ENCODE data around the gene UCK1.

Gene UCK1

GRCh38 chr9:131491001-131491710 lies 39.9 kb downstream of the UCK1 start:
- Histone ChIP-seq H3K9me3 (ENCODE audit: insufficient read depth, low read length) (no peaks in the 10 kb centered on the region), H3F3A (ENCODE audit: insufficient read depth) (no peaks in the 10 kb centered on the region), H3K36me3 (ENCODE audit: low read length) (peaks cover 8% of the 10 kb centered on the region; the same call in 1 of the 2 replicates), H3K9me2 (replicated peaks; ENCODE audit: insufficient read depth, low read length) (no peaks in the 10 kb centered on the region), H3K9ac (ENCODE audit: low read length) (no peak overlapping the region), H2AFZ (ENCODE audit: low read depth, low read length, severe bottlenecking) (no peak overlapping the region), H3K27me3 (ENCODE audit: low read length) (no peaks in the 10 kb centered on the region), H4K20me1 (ENCODE audit: low read depth, low read length) (no peaks in the 10 kb centered on the region), H3K27ac (ENCODE audit: low read depth, low read length) (no peak overlapping the region), H3K4me3 (ENCODE audit: insufficient read depth, low read length, poor library complexity, severe bottlenecking) (no peak overlapping the region), H3K4me2 (ENCODE audit: low read depth, low read length, poor library complexity, severe bottlenecking) (no peak overlapping the region), H3K79me2 (ENCODE audit: insufficient read depth, low read length) (no peaks in the 10 kb centered on the region)
- TF ChIP-seq CTCF (IDR thresholded peaks at IDR 0.05; ENCODE audit: insufficient read depth, low read length, poor library complexity, severe bottlenecking) (no peak), EZH2phosphoT487 (conservative IDR thresholded peaks at IDR 0.05; ENCODE audit: low read length) (no peak)

- no peak overlapping the region for H3K4me3 ChIP-seq (ENCODE audit: insufficient read depth, low read length, poor library complexity, severe bottlenecking)
- H3K9ac ChIP-seq (ENCODE audit: low read length), result no peak overlapping the region
- no peaks in the 10 kb centered on the region for H4K20me1 ChIP-seq (ENCODE audit: low read depth, low read length)
- H3F3A ChIP-seq (ENCODE audit: insufficient read depth), result no peaks in the 10 kb centered on the region
- peaks cover 8% of the 10 kb centered on the region; the same call in 1 of the 2 replicates for H3K36me3 ChIP-seq (ENCODE audit: low read length)
- no peaks in the 10 kb centered on the region for H3K9me2 ChIP-seq (replicated peaks; ENCODE audit: insufficient read depth, low read length)
- H3K9me3 ChIP-seq (ENCODE audit: insufficient read depth, low read length), result no peaks in the 10 kb centered on the region
- no peak overlapping the region for H3K27ac ChIP-seq (ENCODE audit: low read depth, low read length)
- TF ChIP-seq EZH2phosphoT487 (conservative IDR thresholded peaks at IDR 0.05; ENCODE audit: low read length) (no peak), CTCF (IDR thresholded peaks at IDR 0.05; ENCODE audit: insufficient read depth, low read length, poor library complexity, severe bottlenecking) (no peak)
- no peak overlapping the region for H2AFZ ChIP-seq (ENCODE audit: low read depth, low read length, severe bottlenecking)
- no peak overlapping the region for H3K4me2 ChIP-seq (ENCODE audit: low read depth, low read length, poor library complexity, severe bottlenecking)
- H3K27me3 ChIP-seq (ENCODE audit: low read length), result no peaks in the 10 kb centered on the region
- no peaks in the 10 kb centered on the region for H3K79me2 ChIP-seq (ENCODE audit: insufficient read depth, low read length)
Observed at GRCh38 chr9:131490514-131490913, 40.5 kb downstream of the UCK1 start.

- H3F3A ChIP-seq (ENCODE audit: insufficient read depth), result no peaks in the 10 kb centered on the region
- H3K36me3 ChIP-seq (ENCODE audit: low read length), result peaks cover 11% of the 10 kb centered on the region; the same call in 1 of the 2 replicates
- TF ChIP-seq EZH2phosphoT487 (conservative IDR thresholded peaks at IDR 0.05; ENCODE audit: low read length) (no peak), CTCF (IDR thresholded peaks at IDR 0.05; ENCODE audit: insufficient read depth, low read length, poor library complexity, severe bottlenecking) (no peak)
- no peaks in the 10 kb centered on the region for H3K79me2 ChIP-seq (ENCODE audit: insufficient read depth, low read length)
- no peak overlapping the region for H3K4me3 ChIP-seq (ENCODE audit: insufficient read depth, low read length, poor library complexity, severe bottlenecking)
- no peaks in the 10 kb centered on the region for H3K9me2 ChIP-seq (replicated peaks; ENCODE audit: insufficient read depth, low read length)
- no peak overlapping the region for H2AFZ ChIP-seq (ENCODE audit: low read depth, low read length, severe bottlenecking)
- no peaks in the 10 kb centered on the region for H3K9me3 ChIP-seq (ENCODE audit: insufficient read depth, low read length)
- H3K27me3 ChIP-seq (ENCODE audit: low read length), result no peaks in the 10 kb centered on the region
- no peak overlapping the region for H3K27ac ChIP-seq (ENCODE audit: low read depth, low read length)
- no peaks in the 10 kb centered on the region for H4K20me1 ChIP-seq (ENCODE audit: low read depth, low read length)
- no peak overlapping the region for H3K9ac ChIP-seq (ENCODE audit: low read length)
- no peak overlapping the region for H3K4me2 ChIP-seq (ENCODE audit: low read depth, low read length, poor library complexity, severe bottlenecking)
Observed at GRCh38 chr9:131487621-131488031, 43.4 kb downstream of the UCK1 start.
